GM21723 (cell line): ENCODE data around the gene OR1J2.

Source experiments
- ATAC-seq: cut with Tn5 transposase; IDR thresholded peaks from one replicate; pipeline ENCODE4 v1.9.1; 2021; ENCODE audit warnings: mild to moderate bottlenecking, moderate library complexity; ENCODE audit not compliant: unreplicated experiment

Gene OR1J2

GRCh38 chr9:122546196-122546595 is 35.6 kb downstream of the OR1J2 start:
- no peak for ATAC-seq

- no peak for ATAC-seq
Measured at GRCh38 chr9:122551371-122551770, 40.8 kb downstream of the OR1J2 start.

- ATAC-seq = no peak
Measured at GRCh38 chr9:122552812-122553211, 42.2 kb downstream of the OR1J2 start, which contains the start of gene OR1N2. Gene OR1N2 (plus strand): TSS chr9:122553112. CDS start chr9:122553212, 100 bp downstream.
